DOHH2 (cell line): ENCODE results near the gene TUBG2.

Experiments
- H3F3A ChIP-seq: fragments of 200-600 bp; sonication (generic), shearing (Covaris generic); 2 replicates; pipeline ENCODE4 v1.6.0; 2016; ENCODE audit warnings: antibody characterized with exemption, mild to moderate bottlenecking; ENCODE audit not compliant: control insufficient read depth, insufficient read depth
- H3K27ac ChIP-seq: fragments of 200-600 bp; sonication (generic); 2 replicates; pipeline ENCODE4 v1.5.1; 2014; ENCODE audit warnings: low read depth, mild to moderate bottlenecking, low read length, moderate library complexity
- H3K27me3 ChIP-seq: fragments of 200-600 bp; sonication (generic); 2 replicates; pipeline ENCODE4 v1.6.1; 2014; ENCODE audit warnings: mild to moderate bottlenecking, low read length, mixed read lengths; ENCODE audit not compliant: control insufficient read depth
- H3K36me3 ChIP-seq: fragments of 200-600 bp; sonication (generic); 2 replicates; pipeline ENCODE4 v1.6.1; 2014; ENCODE audit warnings: mild to moderate bottlenecking, low read length, moderate library complexity, mixed read lengths; ENCODE audit not compliant: control insufficient read depth
- H3K4me1 ChIP-seq: fragments of 200-600 bp; sonication (generic); 2 replicates; pipeline ENCODE4 v1.6.1; 2014; ENCODE audit warnings: mild to moderate bottlenecking, low read length, mixed read lengths; ENCODE audit not compliant: control insufficient read depth
- H3K4me2 ChIP-seq: fragments of 200-600 bp; sonication (generic); 2 replicates; pipeline ENCODE4 v1.6.0; 2014; ENCODE audit warnings: mild to moderate bottlenecking, low read length, moderate library complexity
- H3K4me3 ChIP-seq: fragments of 200-600 bp; sonication (generic); 2 replicates; pipeline ENCODE4 v1.5.1; 2014; ENCODE audit warnings: mild to moderate bottlenecking, low read length, mixed read lengths
- H3K79me2 ChIP-seq: fragments of 200-600 bp; sonication (generic); 2 replicates; pipeline ENCODE4 v1.6.1; 2014; ENCODE audit warnings: mild to moderate bottlenecking, low read length, mixed read lengths; ENCODE audit not compliant: control insufficient read depth
- H3K9me2 ChIP-seq: fragments of 200-600 bp; sonication (generic); replicated peaks from 2 replicates; pipeline ENCODE4 v1.6.1; 2014; ENCODE audit warnings: mild to moderate bottlenecking, low read length, mixed read lengths; ENCODE audit not compliant: control insufficient read depth
- H3K9me3 ChIP-seq: fragments of 200-600 bp; sonication (generic); 2 replicates; pipeline ENCODE4 v1.6.1; 2014; ENCODE audit warnings: antibody characterized with exemption, low read length, mixed read lengths; ENCODE audit not compliant: control insufficient read depth, insufficient read depth
- H4K20me1 ChIP-seq: fragments of 200-600 bp; sonication (generic); 2 replicates; pipeline ENCODE4 v1.6.0; 2014; ENCODE audit warnings: low read depth, mild to moderate bottlenecking, antibody characterized with exemption, low read length, moderate library complexity; ENCODE audit not compliant: control insufficient read depth, insufficient read depth
- CTCF ChIP-seq: fragments of 200-600 bp; sonication (generic); IDR thresholded peaks from one replicate; pipeline ENCODE4 v1.5.1; 2014; ENCODE audit warnings: antibody characterized with exemption, mild to moderate bottlenecking, low read depth, low read length; ENCODE audit not compliant: poor library complexity, severe bottlenecking
- EZH2phosphoT487 ChIP-seq: fragments of 200-600 bp; sonication (generic); IDR thresholded peaks from 2 replicates; pipeline ENCODE4 v1.6.1; 2017; ENCODE audit warnings: borderline replicate concordance, mild to moderate bottlenecking, antibody characterized with exemption, low read length, moderate library complexity, mixed read lengths

The TUBG2 gene

DNA sequence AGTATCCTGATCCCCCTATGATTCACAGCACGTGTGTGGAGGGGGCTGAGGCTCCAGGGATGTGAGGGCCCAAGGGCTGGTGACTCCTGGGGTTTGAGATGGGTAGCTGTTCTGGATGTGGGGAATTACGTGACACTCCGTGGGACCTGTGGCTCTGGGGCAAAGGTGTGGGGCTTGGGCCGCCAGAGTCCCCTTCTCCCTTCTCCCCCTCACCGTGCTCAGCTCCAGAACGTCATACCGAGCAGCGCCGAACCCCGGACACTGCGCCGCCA, 10.6 kb downstream of the TUBG2 start:
- no peaks in the 10 kb centered on the region for H3K79me2 ChIP-seq
- H3F3A ChIP-seq: 0 out of 2 replicates have a peak, but pooled peaks cover 3% of the 10 kb centered on the region
- no peaks in the 10 kb centered on the region for H3K9me3 ChIP-seq
- no peaks in the 10 kb centered on the region for H3K36me3 ChIP-seq
- H3K27ac ChIP-seq: no peak overlapping the region
- H3K4me2 ChIP-seq: peak overlapping the region; percentile 14; the same call in 1 of the 2 replicates
- H3K4me1 ChIP-seq: peaks cover 25% of the 10 kb centered on the region
- peaks cover 47% of the 10 kb centered on the region for H3K27me3 ChIP-seq
- no peaks in the 10 kb centered on the region for H3K9me2 ChIP-seq
- H4K20me1 ChIP-seq: no peaks in the 10 kb centered on the region
- TF ChIP-seq EZH2phosphoT487: no peak; the same call in 1 of the 2 replicates
- TF ChIP-seq CTCF: no peak
- H3K4me3 ChIP-seq: no peak overlapping the region

GRCh38 chr17:42669977-42670788, 11.1 kb downstream of the TUBG2 start:
- Histone ChIP-seq H3K9me2 (no peaks in the 10 kb centered on the region), H3K27ac (no peak overlapping the region), H3K36me3 (no peaks in the 10 kb centered on the region), H3K4me1 (peaks cover 30% of the 10 kb centered on the region), H3K4me2 (peak overlapping the region; percentile 59), H3K27me3 (peaks cover 53% of the 10 kb centered on the region), H3K79me2 (no peaks in the 10 kb centered on the region), H3F3A (0 out of 2 replicates have a peak, but pooled peaks cover 5% of the 10 kb centered on the region), H4K20me1 (no peaks in the 10 kb centered on the region), H3K9me3 (no peaks in the 10 kb centered on the region), H3K4me3 (peak overlapping the region; percentile 60)
- TF ChIP-seq EZH2phosphoT487 (peak; percentile 86; the same call in 1 of the 2 replicates), CTCF (peak; percentile 13)

GRCh38 chr17:42670789-42671657, 11.9 kb downstream of the TUBG2 start:
- H3K79me2 ChIP-seq: no peaks in the 10 kb centered on the region
- peaks cover 61% of the 10 kb centered on the region for H3K27me3 ChIP-seq
- 0 out of 2 replicates have a peak, but pooled peaks cover 5% of the 10 kb centered on the region for H3F3A ChIP-seq
- peak overlapping the region; percentile 60 for H3K4me3 ChIP-seq
- TF ChIP-seq EZH2phosphoT487 (no peak), CTCF (no peak)
- H3K9me2 ChIP-seq: no peaks in the 10 kb centered on the region
- no peaks in the 10 kb centered on the region for H4K20me1 ChIP-seq
- no peaks in the 10 kb centered on the region for H3K9me3 ChIP-seq
- peak overlapping the region; percentile 59 for H3K4me2 ChIP-seq
- no peaks in the 10 kb centered on the region for H3K36me3 ChIP-seq
- peaks cover 39% of the 10 kb centered on the region for H3K4me1 ChIP-seq
- no peak overlapping the region for H3K27ac ChIP-seq
